IMR-90 (cell line): ENCODE results near the gene FGF4. TPM values are rescaled to one million over a fixed set of nuclear protein-coding genes. Genes with fewer than 3 reads are reported as not detected.

Source experiments
- ATAC-seq: fragments of 200-7000 bp; cut with Tn5 transposase; 2 replicates; pipeline ENCODE4 v1.9.1; 2020; ENCODE audit warnings: low read depth, mild to moderate bottlenecking, moderate library complexity
- BruUV-seq: library from RNA; stranded (reverse); fragments of 400-500 nt; replicated peaks from 2 replicates; lab custom pipeline; 2021; lab: Mats Ljungman, UMichigan
- CTCF ChIA-PET: fragments of 300-600 bp; formaldehyde crosslinking; extraction: SDS; loops from one replicate; lab custom pipeline; 2021; ENCODE audit warnings: antibody characterized with exemption; lab: Yijun Ruan, JAX
- POLR2A ChIA-PET: fragments of 300-600 bp; sonication (Branson Sonifier 250); formaldehyde crosslinking; loops from one replicate; lab custom pipeline; 2022; ENCODE audit warnings: antibody characterized with exemption; ENCODE audit not compliant: unreplicated experiment; lab: Charles Lee
- DNase-seq: peaks from one replicate; pipeline ENCODE4 v3.0.0; 2013
- H2AFZ ChIP-seq: replicated peaks from 2 replicates; pipeline ENCODE3; 2013; ENCODE audit warnings: low read length, mild to moderate bottlenecking; ENCODE audit not compliant: poor library complexity
- H2AK5ac ChIP-seq: 2 replicates; pipeline ENCODE4 v1.6.1; 2013; ENCODE audit warnings: low read depth, low read length, inconsistent platforms
- H2AK9ac ChIP-seq: replicated peaks from 2 replicates; pipeline ENCODE3; 2013; ENCODE audit warnings: mild to moderate bottlenecking, low read depth, low read length, moderate library complexity; ENCODE audit not compliant: poor library complexity
- H2BK120ac ChIP-seq: 2 replicates; pipeline ENCODE4 v1.6.1; 2013; ENCODE audit warnings: low read depth, low read length, inconsistent platforms
- H2BK15ac ChIP-seq: 3 replicates; pipeline ENCODE4 v1.6.1; 2013; ENCODE audit warnings: low read depth, low read length, inconsistent platforms
- H2BK20ac ChIP-seq: 2 replicates; pipeline ENCODE4 v1.6.1; 2013; ENCODE audit warnings: low read depth, mild to moderate bottlenecking, inconsistent platforms, low read length, moderate library complexity
- H2BK5ac ChIP-seq: 2 replicates; pipeline ENCODE4 v1.6.1; 2013; ENCODE audit warnings: mild to moderate bottlenecking, low read depth, low read length, inconsistent platforms; ENCODE audit not compliant: poor library complexity, severe bottlenecking
- H3K14ac ChIP-seq: replicated peaks from 2 replicates; pipeline ENCODE4 v1.6.1; 2013; ENCODE audit warnings: low read depth, low read length, inconsistent platforms
- H3K18ac ChIP-seq: 2 replicates; pipeline ENCODE4 v1.6.1; 2013; ENCODE audit warnings: low read depth, low read length, control low read depth
- H3K23ac ChIP-seq: 2 replicates; pipeline ENCODE4 v1.6.1; 2013; ENCODE audit warnings: low read depth, low read length, inconsistent platforms
- H3K27ac ChIP-seq: 2 replicates; pipeline ENCODE4 v1.5.1; 2013; ENCODE audit warnings: mild to moderate bottlenecking, control low read depth, low read length; ENCODE audit not compliant: insufficient read depth
- H3K27me3 ChIP-seq: 2 replicates; pipeline ENCODE4 v1.6.1; 2013; ENCODE audit warnings: low read length; ENCODE audit not compliant: control insufficient read depth, insufficient read depth
- H3K36me3 ChIP-seq: 2 replicates; pipeline ENCODE4 v1.6.1; 2013; ENCODE audit warnings: low read length, mixed read lengths; ENCODE audit not compliant: control insufficient read depth, insufficient read depth
- H3K4ac ChIP-seq: 2 replicates; pipeline ENCODE4 v1.6.1; 2013; ENCODE audit warnings: low read depth, low read length, inconsistent platforms
- H3K4me1 ChIP-seq: 2 replicates; pipeline ENCODE4 v1.6.1; 2013; ENCODE audit warnings: low read length, mixed read lengths; ENCODE audit not compliant: control insufficient read depth, insufficient read depth
- H3K4me2 ChIP-seq: 2 replicates; pipeline ENCODE4 v1.6.1; 2013; ENCODE audit warnings: low read depth, mild to moderate bottlenecking, control low read depth, low read length, moderate library complexity
- H3K4me3 ChIP-seq: 2 replicates; pipeline ENCODE4 v1.5.1; 2013; ENCODE audit warnings: low read depth, mild to moderate bottlenecking, control low read depth, low read length, moderate library complexity; ENCODE audit not compliant: insufficient read depth
- H3K56ac ChIP-seq: 2 replicates; pipeline ENCODE4 v1.6.1; 2013; ENCODE audit warnings: low read length, inconsistent platforms; ENCODE audit not compliant: insufficient read depth; ENCODE audit errors: extremely low read depth
- H3K79me1 ChIP-seq, 2 experiments: 2 replicates each; pipeline ENCODE4 v1.6.1; 2013; ENCODE audit warnings: low read length in 2 of 2, inconsistent platforms in 1 of 2, low read depth in 1 of 2
- H3K9ac ChIP-seq: 2 replicates; pipeline ENCODE4 v1.6.1; 2013; ENCODE audit warnings: low read depth, low read length, control low read depth
- H3K9me1 ChIP-seq: 2 replicates; pipeline ENCODE4 v1.6.1; 2013; ENCODE audit warnings: low read length, inconsistent platforms; ENCODE audit not compliant: insufficient read depth
- H3K9me3 ChIP-seq: 2 replicates; pipeline ENCODE4 v1.6.1; 2013; ENCODE audit warnings: low read length; ENCODE audit not compliant: control insufficient read depth, insufficient read depth
- H4K20me1 ChIP-seq: 2 replicates; pipeline ENCODE4 v1.6.1; 2013; ENCODE audit warnings: low read length, inconsistent platforms; ENCODE audit not compliant: insufficient read depth
- H4K5ac ChIP-seq: 2 replicates; pipeline ENCODE4 v1.6.1; 2013; ENCODE audit warnings: mild to moderate bottlenecking, low read depth, low read length, control low read depth
- H4K8ac ChIP-seq, 2 experiments: 2 replicates each; pipeline ENCODE4 v1.6.1; 2013; ENCODE audit warnings: low read depth in 2 of 2, low read length in 2 of 2, control low read depth in 1 of 2, inconsistent platforms in 1 of 2
- H4K91ac ChIP-seq: 2 replicates; pipeline ENCODE4 v1.6.1; 2013; ENCODE audit warnings: low read depth, low read length, inconsistent platforms; ENCODE audit not compliant: insufficient read depth
- CTCF ChIP-seq: conservative IDR thresholded peaks from 2 replicates; pipeline ENCODE4 v1.5.1; 2012; ENCODE audit warnings: mild to moderate bottlenecking, low read depth, low read length, improper control_type of control experiment
- ELK1 ChIP-seq: fragments of 150-350 bp; IDR thresholded peaks from 2 replicates; pipeline ENCODE4 v1.6.1; 2016; ENCODE audit warnings: low read depth, mild to moderate bottlenecking, low read length, moderate library complexity, borderline replicate concordance
- MAFK ChIP-seq: IDR thresholded peaks from 2 replicates; pipeline ENCODE4 v1.6.1; 2012; ENCODE audit warnings: low read depth, low read length, improper control_type of control experiment
- NFE2L2 ChIP-seq: fragments of 150-350 bp; IDR thresholded peaks from 2 replicates; pipeline ENCODE4 v1.6.1; 2016; ENCODE audit warnings: low read depth, mild to moderate bottlenecking, low read length
- POLR2A ChIP-seq: IDR thresholded peaks from 2 replicates; pipeline ENCODE4 v1.6.1; 2012; ENCODE audit warnings: mild to moderate bottlenecking, low read depth, low read length
- RAD21 ChIP-seq: IDR thresholded peaks from 2 replicates; pipeline ENCODE4 v1.6.1; 2012; ENCODE audit warnings: low read length, improper control_type of control experiment
- SMC3 ChIP-seq: fragments of 150-350 bp; IDR thresholded peaks from 2 replicates; pipeline ENCODE4 v1.6.1; 2016; ENCODE audit warnings: low read depth, mild to moderate bottlenecking, antibody characterized with exemption, low read length, moderate library complexity
- WGBS, 2 experiments: methylation state at CpG; one replicate each; pipeline versions ENCODE4 v1.1.5 to v1.1.7; 2013; ENCODE audit warnings: missing lambda C conversion rate in 2 of 2; ENCODE audit not compliant: insufficient read length in 1 of 2; ENCODE audit errors: extremely low coverage in 2 of 2; 5-methylcytosine and 5-hydroxymethylcytosine counted together
- dilution Hi-C: fragments of 300-500 bp; cut with HindIII; formaldehyde crosslinking; loops from one replicate; pipeline ENCODE4 v1.14.3; 2018; ENCODE audit warnings: low sequenced_read_pairs; ENCODE audit not compliant: unreplicated experiment
- in situ Hi-C: fragments of 300-500 bp; cut with MboI; formaldehyde crosslinking; loops from 3 replicates; pipeline ENCODE4 v1.14.3; 2019; ENCODE audit warnings: low sequenced_read_pairs, inconsistent platforms, mixed read lengths
- intact Hi-C: fragments of 100-400 bp; cut with micrococcal nuclease; formaldehyde crosslinking; loops from 2 replicates; pipeline ENCODE4 v1.10.0; 2022
- polyA plus RNA-seq, 3 experiments: library from polyadenylated mRNA; depleted of rRNA; stranded (reverse); fragments of >200 nt; gene quantifications; 2 replicates each; pipeline ENCODE4 v1.2.3, GENCODE V29; 2012; ENCODE audit warnings: low replicate concordance in 1 of 3
- total RNA-seq: library from RNA; depleted of rRNA; stranded (reverse); fragments of >200 nt; gene quantifications from 2 replicates; pipeline ENCODE4 v1.2.3, GENCODE V29; 2012

Gene FGF4
- total and polyA plus RNA-seq, 2 of the 4 experiments (the other 2 are of a cell fraction): not detected

- ChIA-PET CTCF (no interaction called here), POLR2A (no interaction called here)
- H3K56ac ChIP-seq: no peak overlapping the region
- H3K18ac ChIP-seq: no peak overlapping the region
- no peak overlapping the region for H4K91ac ChIP-seq
- no peaks in the 10 kb centered on the region for H4K20me1 ChIP-seq
- no peak overlapping the region for H3K4me2 ChIP-seq
- no peak for TF ChIP-seq SMC3
- TF ChIP-seq NFE2L2: no peak
- no peak for TF ChIP-seq POLR2A
- TF ChIP-seq ELK1: no peak
- TF ChIP-seq MAFK: no peak
- no peak for TF ChIP-seq RAD21
- TF ChIP-seq CTCF: no peak
- no peak overlapping the region for H3K27ac ChIP-seq
- no peak overlapping the region for H4K5ac ChIP-seq
- H4K8ac ChIP-seq: no peak overlapping the region
- H3K9me3 ChIP-seq: no peaks in the 10 kb centered on the region
- H3K4ac ChIP-seq: no peak overlapping the region
- H2AK5ac ChIP-seq: no peak overlapping the region
- no peak for ATAC-seq
- no peak overlapping the region for H2BK15ac ChIP-seq
- intact Hi-C loops: no loop called here
- H2AK9ac ChIP-seq: no peak overlapping the region
- H2BK20ac ChIP-seq: no peak overlapping the region
- BruUV-seq: no TSS peak
- H2BK120ac ChIP-seq: no peak overlapping the region
- dilution Hi-C loops: no loop called here
- no peak overlapping the region for H2AFZ ChIP-seq
- no peak overlapping the region for H3K23ac ChIP-seq
- no peak overlapping the region for H3K14ac ChIP-seq
- no peak overlapping the region for H2BK5ac ChIP-seq
- no peaks in the 10 kb centered on the region for H3K36me3 ChIP-seq
- H3K9ac ChIP-seq: no peak overlapping the region
- no peaks in the 10 kb centered on the region for H3K79me1 ChIP-seq
- WGBS, 2 experiments: 0% methylated on average over 6 of the region's 31 CpGs; no CpG with 5 or more reads in 1 of the 2 experiments
- peaks cover 75% of the 10 kb centered on the region for H3K27me3 ChIP-seq
- no peaks in the 10 kb centered on the region; the same call in 1 of the 2 replicates for H3K4me1 ChIP-seq
- in situ Hi-C loops: no loop called here
- H3K9me1 ChIP-seq: no peaks in the 10 kb centered on the region
- H3K4me3 ChIP-seq: no peak overlapping the region
- no peak for DNase-seq
Measured at GRCh38 chr11:69818231-69818602, 43.1 kb upstream of the FGF4 start.
